Breast epithelium (tissue), 3 donors: Measurements from ENCODE around the gene FOXK1.

Experiments
- POLR2A ChIP-seq: fragments of 450-650 bp; IDR thresholded peaks from one replicate; pipeline ENCODE4 v1.6.1; 2016; ENCODE audit warnings: antibody characterized with exemption, mild to moderate bottlenecking, moderate library complexity
- POLR2AphosphoS5 ChIP-seq, 3 donors: sonication (generic); formaldehyde crosslinking; IDR thresholded peaks; one replicate each; pipeline ENCODE4 v1.6.1; 2017; ENCODE audit warnings: antibody characterized with exemption in 3 of 3
- TF ChIP-seq, protein P1 (sequence below), 3 donors: fragments of 450-650 bp; IDR thresholded peaks; one replicate each; pipeline ENCODE4 v1.5.1; 2016 to 2017; ENCODE audit warnings: antibody characterized with exemption in 3 of 3, mild to moderate bottlenecking in 3 of 3, moderate library complexity in 3 of 3

DNA sequence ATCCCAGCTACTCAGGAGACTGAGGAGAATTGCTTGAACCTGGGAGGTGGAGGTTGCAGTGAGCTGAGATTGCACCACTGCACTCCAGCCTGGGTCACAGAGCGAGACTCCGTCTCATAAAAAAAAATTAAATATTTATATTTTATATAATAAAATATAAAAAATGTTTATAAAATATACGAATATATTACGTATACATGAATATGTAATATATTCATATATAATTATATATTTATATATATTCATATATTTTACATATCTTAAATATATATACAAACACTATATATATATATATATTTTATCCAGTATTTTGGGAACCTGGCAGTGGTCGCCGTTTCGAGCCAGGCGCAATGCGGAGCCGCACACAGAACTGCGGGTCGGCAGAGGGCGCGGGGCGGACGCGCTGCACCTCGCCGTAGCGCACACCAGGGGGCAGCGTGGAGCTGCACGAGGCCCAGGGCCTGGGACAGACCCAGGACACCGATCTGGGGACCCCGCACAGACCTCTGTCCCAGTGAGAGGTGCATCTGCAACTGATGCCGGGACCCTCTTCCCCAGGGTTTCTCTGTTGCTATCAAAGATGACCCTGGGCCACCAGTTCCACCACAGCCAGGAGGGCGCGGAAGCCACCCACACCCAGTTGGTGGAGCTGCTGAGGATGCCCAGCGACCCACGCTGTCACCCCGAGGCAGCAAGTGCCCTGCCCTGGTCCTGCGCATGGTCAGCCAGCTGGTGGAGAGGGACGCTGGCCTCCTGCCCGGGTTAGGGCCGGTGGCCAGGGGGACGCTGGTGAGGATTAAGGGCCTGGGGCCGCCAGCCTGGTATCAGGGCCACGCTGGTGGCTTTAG is 116.0 kb downstream of the FOXK1 start:
- TF ChIP-seq, protein P1, sequence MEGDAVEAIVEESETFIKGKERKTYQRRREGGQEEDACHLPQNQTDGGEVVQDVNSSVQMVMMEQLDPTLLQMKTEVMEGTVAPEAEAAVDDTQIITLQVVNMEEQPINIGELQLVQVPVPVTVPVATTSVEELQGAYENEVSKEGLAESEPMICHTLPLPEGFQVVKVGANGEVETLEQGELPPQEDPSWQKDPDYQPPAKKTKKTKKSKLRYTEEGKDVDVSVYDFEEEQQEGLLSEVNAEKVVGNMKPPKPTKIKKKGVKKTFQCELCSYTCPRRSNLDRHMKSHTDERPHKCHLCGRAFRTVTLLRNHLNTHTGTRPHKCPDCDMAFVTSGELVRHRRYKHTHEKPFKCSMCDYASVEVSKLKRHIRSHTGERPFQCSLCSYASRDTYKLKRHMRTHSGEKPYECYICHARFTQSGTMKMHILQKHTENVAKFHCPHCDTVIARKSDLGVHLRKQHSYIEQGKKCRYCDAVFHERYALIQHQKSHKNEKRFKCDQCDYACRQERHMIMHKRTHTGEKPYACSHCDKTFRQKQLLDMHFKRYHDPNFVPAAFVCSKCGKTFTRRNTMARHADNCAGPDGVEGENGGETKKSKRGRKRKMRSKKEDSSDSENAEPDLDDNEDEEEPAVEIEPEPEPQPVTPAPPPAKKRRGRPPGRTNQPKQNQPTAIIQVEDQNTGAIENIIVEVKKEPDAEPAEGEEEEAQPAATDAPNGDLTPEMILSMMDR (IDR thresholded peaks at IDR 0.05): peak; percentile 60 to 85 (median 64)
- TF ChIP-seq POLR2AphosphoS5 (IDR thresholded peaks at IDR 0.05) (no peak), POLR2A (no peak)
